ENCODE measurements around the gene GRAMD4. TPM values are rescaled to one million over a fixed set of nuclear protein-coding genes. Genes with fewer than 3 reads are reported as not detected.

Gene GRAMD4
- total RNA-seq, 1 donor, result 11.7 TPM

- no peak for DNase-seq (ENCODE audit: low read depth)
- H3K4me3 ChIP-seq (ENCODE audit: low read depth, low read length), result no peak overlapping the region
- no peak for TF ChIP-seq CTCF (IDR thresholded peaks at IDR 0.05; ENCODE audit: insufficient read depth, low read length)
These were observed 54.7 kb downstream of the GRAMD4 start for GRCh38 chr22:46674906-46675305.

DNA sequence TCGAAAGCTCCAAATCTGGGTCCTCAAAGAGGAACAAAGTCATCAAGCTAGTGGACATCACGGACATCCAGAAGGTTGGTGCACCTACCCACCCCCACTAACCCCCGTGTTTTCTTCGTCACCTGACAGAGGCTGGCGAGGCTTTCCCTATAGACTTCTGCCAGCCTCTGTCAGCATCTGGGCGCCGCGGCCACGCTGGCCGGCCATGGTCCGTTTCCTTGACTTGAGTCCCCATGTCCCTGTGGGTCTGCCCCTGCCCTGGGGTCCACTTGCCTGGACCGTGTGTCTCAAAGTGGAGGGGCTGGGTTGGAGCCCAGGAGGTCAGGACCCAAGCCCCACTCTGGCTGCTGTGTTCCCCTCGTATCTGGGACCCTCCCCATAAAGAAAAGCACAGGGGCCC is 55.3 kb downstream of the GRAMD4 start:
- no peak overlapping the region for H3K4me3 ChIP-seq (ENCODE audit: low read depth, low read length)
- no peak for TF ChIP-seq CTCF (IDR thresholded peaks at IDR 0.05; ENCODE audit: insufficient read depth, low read length)
- DNase-seq (ENCODE audit: low read depth), result no peak

- no peak for TF ChIP-seq CTCF (IDR thresholded peaks at IDR 0.05; ENCODE audit: insufficient read depth, low read length)
- DNase-seq (ENCODE audit: low read depth), result no peak
- H3K4me3 ChIP-seq (ENCODE audit: low read depth, low read length), result no peak overlapping the region
These were observed 55.8 kb downstream of the GRAMD4 start for GRCh38 chr22:46675938-46676337.

GRCh38 chr22:46676479-46676878 is 56.3 kb downstream of the GRAMD4 start:
- TF ChIP-seq CTCF (IDR thresholded peaks at IDR 0.05; ENCODE audit: insufficient read depth, low read length), result no peak
- no peak for DNase-seq (ENCODE audit: low read depth)
- no peak overlapping the region for H3K4me3 ChIP-seq (ENCODE audit: low read depth, low read length)

GRCh38 chr22:46676881-46677280 is 56.7 kb downstream of the GRAMD4 start:
- DNase-seq (ENCODE audit: low read depth), result no peak
- H3K4me3 ChIP-seq (ENCODE audit: low read depth, low read length), result no peak overlapping the region
- no peak for TF ChIP-seq CTCF (IDR thresholded peaks at IDR 0.05; ENCODE audit: insufficient read depth, low read length)

GRCh38 chr22:46677323-46678002 is 57.3 kb downstream of the GRAMD4 start:
- no peak overlapping the region for H3K4me3 ChIP-seq (ENCODE audit: low read depth, low read length)
- DNase-seq (ENCODE audit: low read depth), result no peak
- TF ChIP-seq CTCF (IDR thresholded peaks at IDR 0.05; ENCODE audit: insufficient read depth, low read length), result no peak
